Colonic mucosa (tissue), 4 donors: ENCODE data around the gene ERI3. TPM values are rescaled to one million over a fixed set of nuclear protein-coding genes. Genes with fewer than 3 reads are reported as not detected.

Experiments used
- DNase-seq: peaks from one replicate; pipeline ENCODE4 v3.0.0-alpha.2; 2020
- H3K27ac ChIP-seq: fragments of 200-600 bp; one replicate; pipeline ENCODE4 v1.8.0; 2021
- H3K27me3 ChIP-seq: fragments of 200-600 bp; one replicate; pipeline ENCODE4 v1.8.0; 2021
- H3K36me3 ChIP-seq: fragments of 200-600 bp; one replicate; pipeline ENCODE4 v1.8.0; 2021
- H3K4me1 ChIP-seq: fragments of 200-600 bp; one replicate; pipeline ENCODE4 v1.8.0; 2021; ENCODE audit warnings: mild to moderate bottlenecking
- H3K4me3 ChIP-seq: fragments of 200-600 bp; one replicate; pipeline ENCODE4 v1.8.0; 2021
- H3K9ac ChIP-seq, 2 donors: one replicate each; pipeline ENCODE4 v1.7.0; 2013; ENCODE audit warnings: control low read depth in 2 of 2, low read depth in 2 of 2, low read length in 2 of 2
- H3K9me3 ChIP-seq: fragments of 200-600 bp; one replicate; pipeline ENCODE4 v1.8.0; 2021
- intact Hi-C: fragments of 100-400 bp; cut with DNase I; formaldehyde crosslinking; loops from one replicate; pipeline ENCODE4 v1.14.1; 2022
- total RNA-seq, 2 donors: library from RNA; stranded (reverse); fragmentation: NEBNext Ultra II Directional in 1 of 2; extraction: Animal tissue kit (Norgen Biotek cat#: 25700) in 1 of 2; gene quantifications; one replicate each; pipeline ENCODE4 v1.2.1, GENCODE V29; 2021
- TF ChIP-seq, protein P1 (sequence below): fragments of 200-600 bp; IDR thresholded peaks from one replicate; pipeline ENCODE4 v1.8.0; 2022; ENCODE audit warnings: antibody characterized with exemption, mild to moderate bottlenecking
- donor health status: healthy.
- donor health status: DM: no; HTN: no; CAD: no.
- donor health status: DM: no; HTN: no; CAD: no.

ERI3 gene
- total RNA-seq, 2 donors from 2014 or later: 29.7 to 58.2 TPM

DNA sequence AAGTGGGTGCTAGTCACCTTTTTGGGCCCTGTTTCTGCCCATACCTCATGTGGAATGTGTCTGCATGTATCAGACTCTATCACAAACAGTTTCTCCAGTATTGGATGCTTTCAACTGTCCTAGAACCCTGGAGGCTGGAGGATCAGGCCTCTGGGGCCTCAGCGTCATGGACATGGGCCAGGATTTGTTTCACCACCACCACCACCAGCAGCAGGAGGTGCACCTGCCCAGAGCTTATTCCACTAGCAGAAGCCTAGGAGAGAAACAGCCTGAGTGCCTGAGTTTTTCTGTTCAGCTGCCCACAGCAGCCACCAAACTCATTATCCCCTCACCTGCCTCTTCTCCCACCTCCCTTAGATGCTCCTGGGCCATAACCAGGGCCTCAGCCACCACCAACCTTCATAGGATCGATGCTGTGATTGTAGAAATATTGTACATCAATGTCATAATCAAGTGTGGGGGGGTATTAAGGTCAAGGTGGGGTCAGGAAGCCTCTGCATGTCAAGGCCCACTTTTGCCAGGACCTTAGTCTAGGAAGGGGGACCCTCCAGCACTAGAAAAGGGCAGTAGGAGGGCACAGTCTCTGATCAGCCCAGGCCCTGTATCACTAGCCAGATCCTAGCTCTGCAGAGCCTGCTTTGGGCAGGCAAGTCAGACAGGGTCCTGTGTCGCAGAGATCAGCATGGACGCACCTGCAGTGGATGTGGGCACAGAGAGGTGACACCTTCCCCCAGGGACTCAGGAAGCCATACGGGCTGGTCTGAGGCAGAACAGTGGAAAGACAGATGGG is 132.5 kb downstream of the ERI3 start:
- intact Hi-C loops: loop anchor here (5.0 kb wide), 1 partner anchor 95 kb away; no protein-coding TSS in a partner anchor
- no peaks in the 10 kb centered on the region for H3K27me3 ChIP-seq
- H3K4me3 ChIP-seq: no peak overlapping the region
- TF ChIP-seq, protein P1, sequence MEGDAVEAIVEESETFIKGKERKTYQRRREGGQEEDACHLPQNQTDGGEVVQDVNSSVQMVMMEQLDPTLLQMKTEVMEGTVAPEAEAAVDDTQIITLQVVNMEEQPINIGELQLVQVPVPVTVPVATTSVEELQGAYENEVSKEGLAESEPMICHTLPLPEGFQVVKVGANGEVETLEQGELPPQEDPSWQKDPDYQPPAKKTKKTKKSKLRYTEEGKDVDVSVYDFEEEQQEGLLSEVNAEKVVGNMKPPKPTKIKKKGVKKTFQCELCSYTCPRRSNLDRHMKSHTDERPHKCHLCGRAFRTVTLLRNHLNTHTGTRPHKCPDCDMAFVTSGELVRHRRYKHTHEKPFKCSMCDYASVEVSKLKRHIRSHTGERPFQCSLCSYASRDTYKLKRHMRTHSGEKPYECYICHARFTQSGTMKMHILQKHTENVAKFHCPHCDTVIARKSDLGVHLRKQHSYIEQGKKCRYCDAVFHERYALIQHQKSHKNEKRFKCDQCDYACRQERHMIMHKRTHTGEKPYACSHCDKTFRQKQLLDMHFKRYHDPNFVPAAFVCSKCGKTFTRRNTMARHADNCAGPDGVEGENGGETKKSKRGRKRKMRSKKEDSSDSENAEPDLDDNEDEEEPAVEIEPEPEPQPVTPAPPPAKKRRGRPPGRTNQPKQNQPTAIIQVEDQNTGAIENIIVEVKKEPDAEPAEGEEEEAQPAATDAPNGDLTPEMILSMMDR: peak; percentile 21
- H3K4me1 ChIP-seq: no peaks in the 10 kb centered on the region
- DNase-seq: no peak
- H3K36me3 ChIP-seq: peaks cover 10% of the 10 kb centered on the region
- no peaks in the 10 kb centered on the region for H3K9me3 ChIP-seq
- no peak overlapping the region for H3K27ac ChIP-seq
- H3K9ac ChIP-seq: no peak overlapping the region

DNA sequence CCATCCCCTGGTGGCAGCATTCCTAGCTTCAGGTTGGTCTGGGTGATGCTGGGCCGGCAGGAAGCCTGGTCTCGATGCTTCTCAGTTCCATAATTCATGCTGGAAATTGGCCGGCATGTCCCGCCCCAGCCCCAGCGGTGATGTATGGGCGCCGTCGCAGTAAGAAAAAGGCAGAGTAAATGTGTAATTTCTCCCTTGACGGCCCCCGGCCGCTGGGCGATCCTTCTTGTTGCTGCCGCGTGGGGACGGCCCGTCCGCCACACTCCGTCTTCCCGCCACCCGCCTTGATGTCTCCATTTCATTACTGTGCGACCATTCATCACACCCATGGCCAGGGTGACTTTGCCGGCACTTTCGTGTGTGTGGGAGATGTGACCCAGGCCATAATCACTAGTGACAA is 133.3 kb downstream of the ERI3 start:
- TF ChIP-seq, protein P1: no peak
- DNase-seq: no peak

DNA sequence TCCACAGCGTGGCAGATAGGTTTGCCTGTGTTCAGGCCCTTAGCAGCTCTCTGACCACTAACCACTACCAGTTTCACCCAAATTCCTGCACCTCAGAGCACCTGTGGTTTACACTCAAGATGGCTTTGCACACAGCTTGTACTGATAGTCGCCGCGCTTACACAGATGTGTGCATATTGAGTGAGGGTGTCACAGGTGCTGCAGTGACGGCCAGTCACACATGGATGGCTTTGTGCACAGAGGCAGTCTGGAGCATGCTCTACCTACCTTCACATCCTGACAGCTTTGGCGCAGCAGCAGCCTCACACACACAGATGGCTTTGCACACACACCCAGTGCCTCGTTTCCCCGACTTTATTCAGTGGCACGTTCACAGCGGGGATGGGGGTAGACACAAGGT is 134.3 kb downstream of the ERI3 start:
- Histone ChIP-seq H3K36me3 (peaks cover 14% of the 10 kb centered on the region), H3K9ac (no peak overlapping the region), H3K27me3 (no peaks in the 10 kb centered on the region), H3K4me3 (no peak overlapping the region), H3K4me1 (no peaks in the 10 kb centered on the region), H3K27ac (no peak overlapping the region), H3K9me3 (no peaks in the 10 kb centered on the region)
- TF ChIP-seq, protein P1: no peak
- DNase-seq: no peak
- intact Hi-C loops: loop anchor here (5.0 kb wide), 1 partner anchor 97 kb away; no protein-coding TSS in a partner anchor

More for the DNA sequence above, 133.3 kb downstream of the ERI3 start:
- Histone ChIP-seq H3K4me3 (no peak overlapping the region), H3K4me1 (no peaks in the 10 kb centered on the region), H3K27ac (no peak overlapping the region), H3K36me3 (peaks cover 10% of the 10 kb centered on the region), H3K9me3 (no peaks in the 10 kb centered on the region), H3K27me3 (no peaks in the 10 kb centered on the region), H3K9ac (no peak overlapping the region)
- intact Hi-C loops: loop anchor here (5.0 kb wide), 1 partner anchor 96 kb away; no protein-coding TSS in a partner anchor

DNA sequence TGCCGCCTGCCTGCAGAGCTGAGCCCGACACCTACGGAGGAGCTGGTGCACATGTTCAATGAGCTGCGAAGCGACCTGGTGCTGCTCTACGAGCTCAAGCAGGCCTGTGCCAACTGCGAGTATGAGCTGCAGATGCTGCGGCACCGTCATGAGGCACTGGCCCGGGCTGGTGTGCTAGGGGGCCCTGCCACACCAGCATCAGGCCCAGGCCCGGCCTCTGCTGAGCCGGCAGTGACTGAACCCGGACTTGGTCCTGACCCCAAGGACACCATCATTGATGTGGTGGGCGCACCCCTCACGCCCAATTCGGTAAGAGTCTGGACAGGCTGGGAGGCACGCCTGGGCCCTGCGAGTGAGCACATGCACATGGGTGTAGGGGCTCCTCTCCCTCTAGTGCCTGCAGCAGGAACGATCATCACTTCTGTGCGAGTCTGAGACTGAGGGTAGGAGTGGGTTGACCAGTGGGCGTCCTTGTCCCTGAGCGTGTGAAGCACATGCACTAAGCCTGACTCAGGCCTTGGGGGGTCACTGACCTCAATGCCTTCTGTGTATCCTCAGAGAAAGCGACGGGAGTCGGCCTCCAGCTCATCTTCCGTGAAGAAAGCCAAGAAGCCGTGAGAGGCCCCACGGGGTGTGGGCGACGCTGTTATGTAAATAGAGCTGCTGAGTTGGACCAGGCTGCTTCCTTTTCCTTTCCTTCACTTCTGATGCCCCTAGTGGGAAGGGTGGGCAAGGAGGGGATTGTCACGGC is 134.9 kb downstream of the ERI3 start:
- intact Hi-C loops: loop anchor here (5.0 kb wide), 1 partner anchor 97 kb away; no protein-coding TSS in a partner anchor
- no peaks in the 10 kb centered on the region for H3K4me1 ChIP-seq
- H3K27me3 ChIP-seq: no peaks in the 10 kb centered on the region
- H3K9ac ChIP-seq: no peak overlapping the region
- TF ChIP-seq, protein P1: no peak
- no peaks in the 10 kb centered on the region for H3K9me3 ChIP-seq
- H3K27ac ChIP-seq: no peak overlapping the region
- no peak overlapping the region for H3K4me3 ChIP-seq
- no peak for DNase-seq
- peaks cover 17% of the 10 kb centered on the region for H3K36me3 ChIP-seq

DNA sequence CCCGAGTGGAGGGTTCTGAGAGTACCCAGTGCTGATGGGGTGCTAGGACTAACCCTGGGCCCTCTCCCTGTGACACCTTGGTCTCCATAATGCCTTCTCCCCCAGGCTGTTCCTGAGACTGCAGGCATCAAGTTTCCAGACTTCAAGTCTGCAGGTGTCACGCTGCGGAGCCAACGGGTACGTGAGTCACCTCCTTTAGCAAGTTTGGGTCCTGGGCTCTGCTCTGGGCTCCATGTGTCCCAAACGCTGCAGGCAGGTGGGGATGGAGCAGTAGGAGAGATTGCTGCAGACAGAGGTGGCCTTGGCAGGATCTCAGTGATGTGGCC is 135.8 kb downstream of the ERI3 start:
- H3K9me3 ChIP-seq: no peaks in the 10 kb centered on the region
- intact Hi-C loops: loop anchor here (5.0 kb wide), 2 partner anchors 73 to 378 kb away; no protein-coding TSS in a partner anchor
- peaks cover 17% of the 10 kb centered on the region for H3K36me3 ChIP-seq
- TF ChIP-seq, protein P1: no peak
- H3K27me3 ChIP-seq: no peaks in the 10 kb centered on the region
- DNase-seq: no peak
- H3K9ac ChIP-seq: no peak overlapping the region
- H3K4me1 ChIP-seq: no peaks in the 10 kb centered on the region
- no peak overlapping the region for H3K4me3 ChIP-seq
- H3K27ac ChIP-seq: no peak overlapping the region
